HEK293 (cell line): ENCODE measurements around the gene RCOR1.

ENCODE experiments used
- SETDB1 ChIP-seq: IDR thresholded peaks from one replicate; pipeline ENCODE4 v1.6.1; 2017; ENCODE audit warnings: mild to moderate bottlenecking, low read length, moderate library complexity, mixed read lengths; ENCODE audit not compliant: insufficient read length
- ZBTB17 ChIP-seq: fragments of 450-650 bp; formaldehyde crosslinking; IDR thresholded peaks from 2 replicates; pipeline ENCODE4 v1.5.1; 2016; ENCODE audit warnings: missing biosample characterization, missing genetic modification characterization
- ZNF354C ChIP-seq: fragments of 450-650 bp; formaldehyde crosslinking; IDR thresholded peaks from 2 replicates; pipeline ENCODE4 v1.5.1; 2016; ENCODE audit warnings: missing biosample characterization, missing genetic modification characterization, low read depth, borderline replicate concordance
- ZNF48 ChIP-seq: fragments of 450-650 bp; formaldehyde crosslinking; IDR thresholded peaks from 2 replicates; pipeline ENCODE4 v1.5.1; 2016; ENCODE audit warnings: missing biosample characterization, missing genetic modification characterization
- TF ChIP-seq, protein P1 (sequence below): fragments of 450-650 bp; formaldehyde crosslinking; IDR thresholded peaks from 2 replicates; pipeline ENCODE4 v1.5.1; 2016; ENCODE audit warnings: missing biosample characterization, missing genetic modification characterization
- TF ChIP-seq, protein P2 (sequence below): fragments of 450-650 bp; formaldehyde crosslinking; IDR thresholded peaks from 2 replicates; pipeline ENCODE4 v1.5.1; 2016; ENCODE audit warnings: missing biosample characterization, missing genetic modification characterization, borderline replicate concordance
- TF ChIP-seq, protein P3 (sequence below): fragments of 450-650 bp; formaldehyde crosslinking; IDR thresholded peaks from 2 replicates; pipeline ENCODE4 v1.5.1; 2016; ENCODE audit warnings: missing biosample characterization, missing genetic modification characterization

DNA sequence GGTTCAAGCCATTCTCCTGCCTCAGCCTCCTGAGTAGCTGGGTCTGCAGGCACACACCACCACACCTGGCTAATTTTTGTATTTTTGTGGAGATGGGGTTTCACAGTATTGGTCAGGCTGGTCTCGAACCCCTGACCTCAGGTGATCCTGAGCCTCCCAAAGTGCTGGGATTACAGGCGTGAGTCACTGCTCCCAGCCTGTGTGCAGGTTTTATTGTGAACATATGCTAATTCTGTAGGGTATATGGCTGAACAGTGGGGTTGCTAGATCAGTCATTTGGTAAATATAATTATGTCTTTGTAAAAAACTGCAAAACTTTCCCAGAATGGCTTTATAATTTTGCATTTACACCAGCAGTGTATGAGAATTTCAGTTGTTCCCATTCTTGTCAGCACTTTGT lies 85.9 kb downstream of the RCOR1 start:
- TF ChIP-seq ZBTB17 (tag by site-specific recombination) (no peak), ZNF354C (tag by site-specific recombination) (no peak), SETDB1 (no peak), ZNF48 (tag by site-specific recombination) (no peak)
- TF ChIP-seq, protein P1, sequence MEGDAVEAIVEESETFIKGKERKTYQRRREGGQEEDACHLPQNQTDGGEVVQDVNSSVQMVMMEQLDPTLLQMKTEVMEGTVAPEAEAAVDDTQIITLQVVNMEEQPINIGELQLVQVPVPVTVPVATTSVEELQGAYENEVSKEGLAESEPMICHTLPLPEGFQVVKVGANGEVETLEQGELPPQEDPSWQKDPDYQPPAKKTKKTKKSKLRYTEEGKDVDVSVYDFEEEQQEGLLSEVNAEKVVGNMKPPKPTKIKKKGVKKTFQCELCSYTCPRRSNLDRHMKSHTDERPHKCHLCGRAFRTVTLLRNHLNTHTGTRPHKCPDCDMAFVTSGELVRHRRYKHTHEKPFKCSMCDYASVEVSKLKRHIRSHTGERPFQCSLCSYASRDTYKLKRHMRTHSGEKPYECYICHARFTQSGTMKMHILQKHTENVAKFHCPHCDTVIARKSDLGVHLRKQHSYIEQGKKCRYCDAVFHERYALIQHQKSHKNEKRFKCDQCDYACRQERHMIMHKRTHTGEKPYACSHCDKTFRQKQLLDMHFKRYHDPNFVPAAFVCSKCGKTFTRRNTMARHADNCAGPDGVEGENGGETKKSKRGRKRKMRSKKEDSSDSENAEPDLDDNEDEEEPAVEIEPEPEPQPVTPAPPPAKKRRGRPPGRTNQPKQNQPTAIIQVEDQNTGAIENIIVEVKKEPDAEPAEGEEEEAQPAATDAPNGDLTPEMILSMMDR (tag by site-specific recombination) = no peak
- TF ChIP-seq, protein P2, sequence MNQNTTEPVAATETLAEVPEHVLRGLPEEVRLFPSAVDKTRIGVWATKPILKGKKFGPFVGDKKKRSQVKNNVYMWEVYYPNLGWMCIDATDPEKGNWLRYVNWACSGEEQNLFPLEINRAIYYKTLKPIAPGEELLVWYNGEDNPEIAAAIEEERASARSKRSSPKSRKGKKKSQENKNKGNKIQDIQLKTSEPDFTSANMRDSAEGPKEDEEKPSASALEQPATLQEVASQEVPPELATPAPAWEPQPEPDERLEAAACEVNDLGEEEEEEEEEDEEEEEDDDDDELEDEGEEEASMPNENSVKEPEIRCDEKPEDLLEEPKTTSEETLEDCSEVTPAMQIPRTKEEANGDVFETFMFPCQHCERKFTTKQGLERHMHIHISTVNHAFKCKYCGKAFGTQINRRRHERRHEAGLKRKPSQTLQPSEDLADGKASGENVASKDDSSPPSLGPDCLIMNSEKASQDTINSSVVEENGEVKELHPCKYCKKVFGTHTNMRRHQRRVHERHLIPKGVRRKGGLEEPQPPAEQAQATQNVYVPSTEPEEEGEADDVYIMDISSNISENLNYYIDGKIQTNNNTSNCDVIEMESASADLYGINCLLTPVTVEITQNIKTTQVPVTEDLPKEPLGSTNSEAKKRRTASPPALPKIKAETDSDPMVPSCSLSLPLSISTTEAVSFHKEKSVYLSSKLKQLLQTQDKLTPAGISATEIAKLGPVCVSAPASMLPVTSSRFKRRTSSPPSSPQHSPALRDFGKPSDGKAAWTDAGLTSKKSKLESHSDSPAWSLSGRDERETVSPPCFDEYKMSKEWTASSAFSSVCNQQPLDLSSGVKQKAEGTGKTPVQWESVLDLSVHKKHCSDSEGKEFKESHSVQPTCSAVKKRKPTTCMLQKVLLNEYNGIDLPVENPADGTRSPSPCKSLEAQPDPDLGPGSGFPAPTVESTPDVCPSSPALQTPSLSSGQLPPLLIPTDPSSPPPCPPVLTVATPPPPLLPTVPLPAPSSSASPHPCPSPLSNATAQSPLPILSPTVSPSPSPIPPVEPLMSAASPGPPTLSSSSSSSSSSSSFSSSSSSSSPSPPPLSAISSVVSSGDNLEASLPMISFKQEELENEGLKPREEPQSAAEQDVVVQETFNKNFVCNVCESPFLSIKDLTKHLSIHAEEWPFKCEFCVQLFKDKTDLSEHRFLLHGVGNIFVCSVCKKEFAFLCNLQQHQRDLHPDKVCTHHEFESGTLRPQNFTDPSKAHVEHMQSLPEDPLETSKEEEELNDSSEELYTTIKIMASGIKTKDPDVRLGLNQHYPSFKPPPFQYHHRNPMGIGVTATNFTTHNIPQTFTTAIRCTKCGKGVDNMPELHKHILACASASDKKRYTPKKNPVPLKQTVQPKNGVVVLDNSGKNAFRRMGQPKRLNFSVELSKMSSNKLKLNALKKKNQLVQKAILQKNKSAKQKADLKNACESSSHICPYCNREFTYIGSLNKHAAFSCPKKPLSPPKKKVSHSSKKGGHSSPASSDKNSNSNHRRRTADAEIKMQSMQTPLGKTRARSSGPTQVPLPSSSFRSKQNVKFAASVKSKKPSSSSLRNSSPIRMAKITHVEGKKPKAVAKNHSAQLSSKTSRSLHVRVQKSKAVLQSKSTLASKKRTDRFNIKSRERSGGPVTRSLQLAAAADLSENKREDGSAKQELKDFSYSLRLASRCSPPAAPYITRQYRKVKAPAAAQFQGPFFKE = no peak
- TF ChIP-seq, protein P3, sequence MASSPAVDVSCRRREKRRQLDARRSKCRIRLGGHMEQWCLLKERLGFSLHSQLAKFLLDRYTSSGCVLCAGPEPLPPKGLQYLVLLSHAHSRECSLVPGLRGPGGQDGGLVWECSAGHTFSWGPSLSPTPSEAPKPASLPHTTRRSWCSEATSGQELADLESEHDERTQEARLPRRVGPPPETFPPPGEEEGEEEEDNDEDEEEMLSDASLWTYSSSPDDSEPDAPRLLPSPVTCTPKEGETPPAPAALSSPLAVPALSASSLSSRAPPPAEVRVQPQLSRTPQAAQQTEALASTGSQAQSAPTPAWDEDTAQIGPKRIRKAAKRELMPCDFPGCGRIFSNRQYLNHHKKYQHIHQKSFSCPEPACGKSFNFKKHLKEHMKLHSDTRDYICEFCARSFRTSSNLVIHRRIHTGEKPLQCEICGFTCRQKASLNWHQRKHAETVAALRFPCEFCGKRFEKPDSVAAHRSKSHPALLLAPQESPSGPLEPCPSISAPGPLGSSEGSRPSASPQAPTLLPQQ (tag by site-specific recombination) = no peak
